ENCODE data around the gene HOPX.
"Not testable (repeated sequence)": the region's sequence is repeated elsewhere in the genome, so short reads cannot be mapped to it uniquely, and the experiment has no call there.

Gene HOPX

GRCh38 chr4:56622176-56622575 lies 58.9 kb downstream of the HOPX start:
- no peak for DNase-seq

- no peak for DNase-seq
Measured at GRCh38 chr4:56619816-56620215, 61.3 kb downstream of the HOPX start.

- no peak for DNase-seq
Measured at GRCh38 chr4:56619160-56619559, 61.9 kb downstream of the HOPX start.

- no peak for DNase-seq
Measured at GRCh38 chr4:56618734-56619133, 62.4 kb downstream of the HOPX start.

GRCh38 chr4:56613101-56613862 lies 67.8 kb downstream of the HOPX start:
- DNase-seq: no peak

- no peak for DNase-seq
Measured at GRCh38 chr4:56612282-56612681, 68.8 kb downstream of the HOPX start.

- no peak for DNase-seq
Measured at GRCh38 chr4:56611501-56611900, 69.6 kb downstream of the HOPX start.

GRCh38 chr4:56610170-56610569 lies 70.9 kb downstream of the HOPX start:
- not testable (repeated sequence) for DNase-seq

GRCh38 chr4:56607926-56608325 lies 73.2 kb downstream of the HOPX start:
- no peak for DNase-seq

GRCh38 chr4:56606385-56606784 lies 74.7 kb downstream of the HOPX start:
- no peak for DNase-seq

- DNase-seq: not testable (repeated sequence)
Measured at GRCh38 chr4:56605464-56605863, 75.6 kb downstream of the HOPX start.

GRCh38 chr4:56603297-56603696 lies 77.8 kb downstream of the HOPX start:
- DNase-seq: no peak

Measured in activated naive CD4-positive, alpha-beta T cell (primary cell).